ENCODE results near the gene OR7A10. TPM values are rescaled to one million over a fixed set of nuclear protein-coding genes. Genes with fewer than 3 reads are reported as not detected.

The OR7A10 gene
- polyA plus RNA-seq, 1 donor from 2014 or later: not detected

DNA sequence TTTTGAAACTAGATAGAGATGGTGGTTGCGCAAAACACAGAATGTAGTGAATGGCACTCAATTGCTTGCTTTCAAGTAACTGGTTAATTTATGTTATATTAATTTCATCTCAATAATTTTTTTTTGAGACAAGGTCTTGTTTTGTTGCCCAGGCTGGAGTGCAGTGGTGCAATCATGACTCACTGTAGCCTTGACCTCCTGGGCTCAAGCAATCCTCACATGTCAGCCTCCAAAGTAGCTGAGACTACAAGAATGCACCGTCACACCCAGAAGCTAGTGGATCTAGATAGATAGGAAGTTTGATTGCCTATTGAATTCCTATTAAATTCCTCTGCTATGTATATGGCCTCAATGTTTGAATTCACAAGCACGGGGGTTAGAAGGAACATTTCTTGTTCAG is 44.0 kb downstream of the OR7A10 start:
- H2AFZ ChIP-seq (ENCODE audit: low read depth, low read length): no peak overlapping the region
- TF ChIP-seq TAF1 (IDR thresholded peaks at IDR 0.05; ENCODE audit: low read depth): no peak
- no peak for TF ChIP-seq EP300 (conservative IDR thresholded peaks at IDR 0.05; ENCODE audit: poor library complexity, severe bottlenecking)
- no peak for TF ChIP-seq EZH2 (IDR thresholded peaks at IDR 0.05; ENCODE audit: borderline replicate concordance, insufficient read depth, low read length, poor library complexity, severe bottlenecking)
- no peak for TF ChIP-seq SMC3 (conservative IDR thresholded peaks at IDR 0.05; ENCODE audit: poor library complexity)
- no peak for TF ChIP-seq RAD21 (conservative IDR thresholded peaks at IDR 0.05)
- TF ChIP-seq, protein P1, sequence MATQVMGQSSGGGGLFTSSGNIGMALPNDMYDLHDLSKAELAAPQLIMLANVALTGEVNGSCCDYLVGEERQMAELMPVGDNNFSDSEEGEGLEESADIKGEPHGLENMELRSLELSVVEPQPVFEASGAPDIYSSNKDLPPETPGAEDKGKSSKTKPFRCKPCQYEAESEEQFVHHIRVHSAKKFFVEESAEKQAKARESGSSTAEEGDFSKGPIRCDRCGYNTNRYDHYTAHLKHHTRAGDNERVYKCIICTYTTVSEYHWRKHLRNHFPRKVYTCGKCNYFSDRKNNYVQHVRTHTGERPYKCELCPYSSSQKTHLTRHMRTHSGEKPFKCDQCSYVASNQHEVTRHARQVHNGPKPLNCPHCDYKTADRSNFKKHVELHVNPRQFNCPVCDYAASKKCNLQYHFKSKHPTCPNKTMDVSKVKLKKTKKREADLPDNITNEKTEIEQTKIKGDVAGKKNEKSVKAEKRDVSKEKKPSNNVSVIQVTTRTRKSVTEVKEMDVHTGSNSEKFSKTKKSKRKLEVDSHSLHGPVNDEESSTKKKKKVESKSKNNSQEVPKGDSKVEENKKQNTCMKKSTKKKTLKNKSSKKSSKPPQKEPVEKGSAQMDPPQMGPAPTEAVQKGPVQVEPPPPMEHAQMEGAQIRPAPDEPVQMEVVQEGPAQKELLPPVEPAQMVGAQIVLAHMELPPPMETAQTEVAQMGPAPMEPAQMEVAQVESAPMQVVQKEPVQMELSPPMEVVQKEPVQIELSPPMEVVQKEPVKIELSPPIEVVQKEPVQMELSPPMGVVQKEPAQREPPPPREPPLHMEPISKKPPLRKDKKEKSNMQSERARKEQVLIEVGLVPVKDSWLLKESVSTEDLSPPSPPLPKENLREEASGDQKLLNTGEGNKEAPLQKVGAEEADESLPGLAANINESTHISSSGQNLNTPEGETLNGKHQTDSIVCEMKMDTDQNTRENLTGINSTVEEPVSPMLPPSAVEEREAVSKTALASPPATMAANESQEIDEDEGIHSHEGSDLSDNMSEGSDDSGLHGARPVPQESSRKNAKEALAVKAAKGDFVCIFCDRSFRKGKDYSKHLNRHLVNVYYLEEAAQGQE (IDR thresholded peaks at IDR 0.05; ENCODE audit: borderline replicate concordance): no peak
- TF ChIP-seq MXI1 (conservative IDR thresholded peaks at IDR 0.05; ENCODE audit: poor library complexity, severe bottlenecking): no peak
- TF ChIP-seq, protein P2, sequence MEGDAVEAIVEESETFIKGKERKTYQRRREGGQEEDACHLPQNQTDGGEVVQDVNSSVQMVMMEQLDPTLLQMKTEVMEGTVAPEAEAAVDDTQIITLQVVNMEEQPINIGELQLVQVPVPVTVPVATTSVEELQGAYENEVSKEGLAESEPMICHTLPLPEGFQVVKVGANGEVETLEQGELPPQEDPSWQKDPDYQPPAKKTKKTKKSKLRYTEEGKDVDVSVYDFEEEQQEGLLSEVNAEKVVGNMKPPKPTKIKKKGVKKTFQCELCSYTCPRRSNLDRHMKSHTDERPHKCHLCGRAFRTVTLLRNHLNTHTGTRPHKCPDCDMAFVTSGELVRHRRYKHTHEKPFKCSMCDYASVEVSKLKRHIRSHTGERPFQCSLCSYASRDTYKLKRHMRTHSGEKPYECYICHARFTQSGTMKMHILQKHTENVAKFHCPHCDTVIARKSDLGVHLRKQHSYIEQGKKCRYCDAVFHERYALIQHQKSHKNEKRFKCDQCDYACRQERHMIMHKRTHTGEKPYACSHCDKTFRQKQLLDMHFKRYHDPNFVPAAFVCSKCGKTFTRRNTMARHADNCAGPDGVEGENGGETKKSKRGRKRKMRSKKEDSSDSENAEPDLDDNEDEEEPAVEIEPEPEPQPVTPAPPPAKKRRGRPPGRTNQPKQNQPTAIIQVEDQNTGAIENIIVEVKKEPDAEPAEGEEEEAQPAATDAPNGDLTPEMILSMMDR (IDR thresholded peaks at IDR 0.05; ENCODE audit: poor library complexity, severe bottlenecking): no peak

GRCh38 chr19:14798760-14799159 is 50.0 kb downstream of the OR7A10 start:
- no peaks in the 10 kb centered on the region for H3K9me2 ChIP-seq (ENCODE audit: insufficient read depth, low read length)
- no peak overlapping the region for H3K4me3 ChIP-seq (ENCODE audit: low read length)
- no peak overlapping the region for H2AFZ ChIP-seq (ENCODE audit: low read depth, low read length)
- TF ChIP-seq, protein P2 (IDR thresholded peaks at IDR 0.05; ENCODE audit: poor library complexity, severe bottlenecking): no peak
- TF ChIP-seq EZH2 (IDR thresholded peaks at IDR 0.05; ENCODE audit: borderline replicate concordance, insufficient read depth, low read length, poor library complexity, severe bottlenecking) (no peak), EP300 (conservative IDR thresholded peaks at IDR 0.05; ENCODE audit: poor library complexity, severe bottlenecking) (no peak)
- H3K4me2 ChIP-seq (ENCODE audit: low read length): no peak overlapping the region
- no peaks in the 10 kb centered on the region for H4K20me1 ChIP-seq (ENCODE audit: insufficient read depth)
- H3K9me3 ChIP-seq (ENCODE audit: low read length): no peaks in the 10 kb centered on the region
- H3K27ac ChIP-seq (ENCODE audit: low read length): no peak overlapping the region
- H3K79me2 ChIP-seq (replicated peaks; ENCODE audit: insufficient read depth, low read length): no peaks in the 10 kb centered on the region
- H3K36me3 ChIP-seq (ENCODE audit: insufficient read depth, low read length): no peaks in the 10 kb centered on the region
- no peak overlapping the region for H3K9ac ChIP-seq (ENCODE audit: low read length)
- no peaks in the 10 kb centered on the region for H3F3A ChIP-seq (ENCODE audit: insufficient read depth, low read length, poor library complexity, severe bottlenecking)
- H3K27me3 ChIP-seq (ENCODE audit: insufficient read depth, low read depth, low read length): no peaks in the 10 kb centered on the region

More for the DNA sequence above, 44.0 kb downstream of the OR7A10 start:
- Histone ChIP-seq H3K4me3 (ENCODE audit: low read length) (no peak overlapping the region), H3F3A (ENCODE audit: insufficient read depth, low read length, poor library complexity, severe bottlenecking) (no peaks in the 10 kb centered on the region), H3K9ac (ENCODE audit: low read length) (no peak overlapping the region), H3K36me3 (ENCODE audit: insufficient read depth, low read length) (no peaks in the 10 kb centered on the region), H4K20me1 (ENCODE audit: insufficient read depth) (no peaks in the 10 kb centered on the region), H3K79me2 (replicated peaks; ENCODE audit: insufficient read depth, low read length) (no peaks in the 10 kb centered on the region), H3K27ac (ENCODE audit: low read length) (no peak overlapping the region), H3K9me2 (ENCODE audit: insufficient read depth, low read length) (no peaks in the 10 kb centered on the region), H3K4me2 (ENCODE audit: low read length) (no peak overlapping the region), H3K9me3 (ENCODE audit: low read length) (no peaks in the 10 kb centered on the region), H3K27me3 (ENCODE audit: insufficient read depth, low read depth, low read length) (no peaks in the 10 kb centered on the region)

Data from neural cell (in vitro differentiated cells).